ENCODE measurements around the gene SLC5A10.
A peak's percentile ranks its signal among the peaks of the same experiment; 100 is the strongest.

The SLC5A10 gene

DNA sequence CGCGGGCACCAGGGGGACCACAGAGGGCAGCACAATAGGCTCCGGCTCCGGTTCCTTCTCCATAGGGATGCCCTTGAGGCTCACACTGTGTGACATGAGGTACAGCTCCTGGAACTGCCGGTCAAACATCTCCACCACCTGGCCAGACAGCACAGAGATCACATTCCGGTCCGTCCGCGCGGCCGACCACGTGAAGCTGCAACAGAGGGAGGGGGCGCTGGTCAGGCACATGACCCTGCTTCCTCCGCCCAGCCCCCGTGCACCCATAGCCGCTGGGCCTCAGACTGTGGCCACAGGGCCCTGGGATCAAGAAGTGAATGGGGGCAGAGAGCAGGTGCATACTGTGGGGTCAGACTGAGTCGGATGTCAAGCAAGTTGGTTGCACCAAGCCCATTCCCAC is 26.7 kb downstream of the SLC5A10 start:
- Histone ChIP-seq H3K9ac (ENCODE audit: low read depth, low read length) (no peak overlapping the region), H3K27me3 (ENCODE audit: control insufficient read depth, insufficient read depth, low read length) (no peaks in the 10 kb centered on the region), H3K4me3 (ENCODE audit: low read length) (no peak overlapping the region), H3K9me3 (replicated peaks; ENCODE audit: low read length) (no peaks in the 10 kb centered on the region), H3K4me1 (ENCODE audit: control insufficient read depth, insufficient read depth, low read length) (peaks cover 34% of the 10 kb centered on the region), H3K4me2 (ENCODE audit: low read length) (no peak overlapping the region), H3K36me3 (ENCODE audit: insufficient read depth, low read length) (peaks cover 25% of the 10 kb centered on the region)

DNA sequence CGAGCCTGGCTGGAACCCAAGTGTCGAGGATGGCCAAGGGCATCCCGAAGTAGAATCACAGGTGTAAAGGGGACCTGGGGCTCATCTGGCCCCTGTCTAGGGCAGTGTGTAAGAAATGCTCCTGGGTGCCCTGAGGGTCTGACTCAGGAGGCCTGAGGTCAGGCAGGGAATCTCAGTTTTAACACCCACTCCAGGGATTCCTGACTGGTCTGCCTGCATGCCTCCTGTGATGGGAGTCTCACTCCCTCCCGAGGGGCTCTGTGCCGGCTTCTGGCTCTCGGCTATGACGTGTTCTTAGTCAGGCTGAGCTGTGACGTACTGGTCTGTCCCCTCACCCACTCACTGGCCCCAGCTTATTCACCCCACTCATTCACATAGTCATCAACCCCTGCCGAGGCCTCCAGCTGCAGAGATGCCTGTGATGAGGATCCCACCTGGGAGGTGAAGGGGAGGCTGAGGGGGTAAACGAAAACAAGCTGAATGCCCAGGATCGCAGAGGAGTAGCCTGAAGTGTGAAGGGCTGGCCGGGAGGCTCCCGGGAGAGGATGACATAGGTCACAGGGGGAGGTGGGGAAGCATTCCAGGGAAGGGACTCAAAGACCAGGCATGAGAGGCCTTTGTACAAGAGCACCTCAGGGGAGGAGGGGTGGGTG is 28.8 kb downstream of the SLC5A10 start:
- Histone ChIP-seq H3K4me2 (ENCODE audit: low read length) (no peak overlapping the region), H3K4me1 (ENCODE audit: control insufficient read depth, insufficient read depth, low read length) (peaks cover 28% of the 10 kb centered on the region), H3K4me3 (ENCODE audit: low read length) (no peak overlapping the region), H3K27me3 (ENCODE audit: control insufficient read depth, insufficient read depth, low read length) (no peaks in the 10 kb centered on the region), H3K9ac (ENCODE audit: low read depth, low read length) (peak overlapping the region; percentile 71), H3K36me3 (ENCODE audit: insufficient read depth, low read length) (peaks cover 33% of the 10 kb centered on the region), H3K9me3 (replicated peaks; ENCODE audit: low read length) (no peaks in the 10 kb centered on the region)

DNA sequence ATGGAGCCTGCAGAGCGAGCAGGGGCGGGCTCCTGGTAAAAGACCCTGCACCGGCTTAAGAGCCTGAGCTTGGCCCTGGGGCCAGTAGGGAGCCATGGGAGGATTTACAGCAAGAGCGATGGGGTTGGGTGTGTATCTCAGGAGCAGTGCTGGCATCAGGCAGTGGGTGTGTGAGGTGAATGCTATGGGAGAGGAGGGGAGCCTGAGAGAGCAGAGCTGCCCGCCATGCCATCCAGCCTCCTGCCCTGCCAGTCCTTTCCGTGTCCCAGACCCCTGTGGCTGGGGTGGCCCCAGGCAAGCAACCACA is 29.3 kb downstream of the SLC5A10 start:
- peaks cover 28% of the 10 kb centered on the region for H3K4me1 ChIP-seq (ENCODE audit: control insufficient read depth, insufficient read depth, low read length)
- H3K36me3 ChIP-seq (ENCODE audit: insufficient read depth, low read length) = peaks cover 36% of the 10 kb centered on the region
- H3K9ac ChIP-seq (ENCODE audit: low read depth, low read length) = peak overlapping the region; percentile 71
- H3K9me3 ChIP-seq (replicated peaks; ENCODE audit: low read length) = no peaks in the 10 kb centered on the region
- no peak overlapping the region for H3K4me3 ChIP-seq (ENCODE audit: low read length)
- H3K27me3 ChIP-seq (ENCODE audit: control insufficient read depth, insufficient read depth, low read length) = no peaks in the 10 kb centered on the region
- no peak overlapping the region for H3K4me2 ChIP-seq (ENCODE audit: low read length)

DNA sequence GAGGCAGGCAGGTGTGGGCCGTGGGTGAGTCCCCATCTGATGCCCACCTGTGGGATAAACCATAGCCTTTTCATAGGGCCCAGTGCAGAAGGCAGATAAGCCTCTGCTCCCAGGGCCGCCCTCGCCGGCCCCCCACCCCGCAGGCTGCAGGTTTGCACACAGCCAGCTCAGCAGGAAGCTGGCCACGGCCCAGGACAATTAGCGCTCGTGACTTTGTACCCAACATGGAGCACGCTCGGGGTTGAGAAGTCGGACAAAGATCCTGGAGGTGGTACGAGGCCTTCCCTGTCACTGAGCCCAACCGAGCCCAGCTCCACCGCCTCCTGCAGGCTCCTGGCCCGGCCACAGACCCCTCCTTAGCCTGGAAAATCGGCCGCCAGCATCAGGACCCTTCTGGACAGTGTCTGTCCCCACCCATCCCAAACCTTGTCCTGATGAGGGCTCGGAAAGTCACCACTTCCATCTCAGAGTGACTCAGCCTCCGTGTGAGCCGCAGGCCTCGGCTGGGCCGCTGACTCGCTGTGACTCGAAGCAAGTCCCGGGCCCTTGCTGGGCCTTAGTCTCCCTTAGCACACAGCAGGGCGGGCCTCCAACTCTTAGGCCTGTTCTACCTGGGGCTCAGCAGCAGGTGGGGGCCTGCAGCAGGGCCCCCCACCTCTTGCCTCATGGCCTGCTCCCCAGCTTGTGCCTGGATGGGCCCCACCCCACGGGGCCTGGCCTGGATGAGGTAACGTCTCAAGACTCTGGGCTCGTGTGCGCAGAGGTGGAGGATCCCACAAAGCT is 29.9 kb downstream of the SLC5A10 start:
- Histone ChIP-seq H3K36me3 (ENCODE audit: insufficient read depth, low read length) (peaks cover 36% of the 10 kb centered on the region), H3K27me3 (ENCODE audit: control insufficient read depth, insufficient read depth, low read length) (no peaks in the 10 kb centered on the region), H3K9ac (ENCODE audit: low read depth, low read length) (peak overlapping the region; percentile 71), H3K9me3 (replicated peaks; ENCODE audit: low read length) (no peaks in the 10 kb centered on the region), H3K4me3 (ENCODE audit: low read length) (no peak overlapping the region), H3K4me1 (ENCODE audit: control insufficient read depth, insufficient read depth, low read length) (peaks cover 28% of the 10 kb centered on the region), H3K4me2 (ENCODE audit: low read length) (peak overlapping the region; percentile 28)

DNA sequence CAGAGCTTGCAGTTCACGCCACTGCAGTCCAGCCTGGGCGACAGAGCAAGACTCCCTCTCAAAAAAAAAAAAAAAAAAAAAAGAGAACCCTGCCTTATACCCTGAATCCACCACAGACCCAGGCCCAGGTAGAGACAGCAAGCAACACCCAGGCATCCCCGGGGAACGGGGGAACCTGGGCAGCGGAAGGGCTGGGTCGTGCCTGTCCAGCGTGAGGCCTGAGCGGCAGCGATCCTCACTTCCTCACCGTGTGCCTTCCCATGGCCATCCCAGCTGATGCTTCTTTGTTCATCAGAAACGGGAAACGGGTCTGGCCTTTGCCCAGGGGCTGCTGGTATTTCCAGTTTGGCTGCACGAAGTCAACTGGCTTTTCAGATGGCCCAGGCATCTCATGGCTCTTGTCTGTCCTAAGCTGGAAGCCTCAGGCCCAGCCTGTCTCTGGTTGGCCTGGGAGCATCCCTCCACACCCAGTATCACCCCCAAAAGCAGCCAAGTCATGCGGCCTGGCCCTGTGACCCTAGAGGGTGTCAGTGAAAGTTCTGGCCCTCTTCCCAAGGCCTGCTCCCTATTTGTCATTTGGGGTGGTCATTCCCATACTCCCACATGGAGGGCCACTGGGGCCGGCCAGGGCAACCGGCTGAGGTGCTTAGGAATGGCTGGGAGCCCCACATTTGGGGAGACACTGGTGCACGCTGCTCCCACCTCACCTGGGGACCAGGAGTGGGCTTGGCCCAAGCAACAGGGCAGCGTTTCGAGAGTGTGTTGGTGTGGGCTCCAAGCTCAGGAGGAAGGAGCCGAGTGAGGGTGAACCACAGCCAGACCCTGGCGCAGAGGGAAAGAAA is 32.5 kb downstream of the SLC5A10 start:
- Histone ChIP-seq H3K9ac (ENCODE audit: low read depth, low read length) (no peak overlapping the region), H3K36me3 (ENCODE audit: insufficient read depth, low read length) (peaks cover 28% of the 10 kb centered on the region)

DNA sequence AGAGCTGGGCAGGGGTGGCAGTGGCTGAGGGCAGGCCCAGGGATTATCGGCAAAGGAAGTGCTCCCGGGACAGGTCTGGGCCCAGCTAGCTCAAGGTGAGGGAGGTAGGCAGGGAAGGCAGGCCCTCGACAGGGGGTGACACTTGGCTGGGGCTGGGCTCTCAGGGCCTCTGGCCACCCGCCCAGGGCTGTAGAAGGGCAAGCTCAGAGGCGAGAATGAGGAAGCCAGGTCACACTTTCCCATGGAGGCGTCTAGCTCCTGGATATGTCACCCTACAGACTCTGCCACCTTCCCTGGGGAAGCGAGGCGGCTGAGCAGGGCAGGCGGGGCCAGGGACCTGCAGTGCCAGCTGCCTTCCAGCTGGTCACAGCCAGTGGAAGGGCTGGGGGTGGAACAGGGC is 33.5 kb downstream of the SLC5A10 start:
- H3K9ac ChIP-seq (ENCODE audit: low read depth, low read length) = no peak overlapping the region

More for the DNA sequence above, 32.5 kb downstream of the SLC5A10 start:
- Histone ChIP-seq H3K4me2 (ENCODE audit: low read length) (no peak overlapping the region), H3K4me1 (ENCODE audit: control insufficient read depth, insufficient read depth, low read length) (peaks cover 28% of the 10 kb centered on the region), H3K4me3 (ENCODE audit: low read length) (no peak overlapping the region), H3K9me3 (replicated peaks; ENCODE audit: low read length) (no peaks in the 10 kb centered on the region), H3K27me3 (ENCODE audit: control insufficient read depth, insufficient read depth, low read length) (no peaks in the 10 kb centered on the region)

DNA sequence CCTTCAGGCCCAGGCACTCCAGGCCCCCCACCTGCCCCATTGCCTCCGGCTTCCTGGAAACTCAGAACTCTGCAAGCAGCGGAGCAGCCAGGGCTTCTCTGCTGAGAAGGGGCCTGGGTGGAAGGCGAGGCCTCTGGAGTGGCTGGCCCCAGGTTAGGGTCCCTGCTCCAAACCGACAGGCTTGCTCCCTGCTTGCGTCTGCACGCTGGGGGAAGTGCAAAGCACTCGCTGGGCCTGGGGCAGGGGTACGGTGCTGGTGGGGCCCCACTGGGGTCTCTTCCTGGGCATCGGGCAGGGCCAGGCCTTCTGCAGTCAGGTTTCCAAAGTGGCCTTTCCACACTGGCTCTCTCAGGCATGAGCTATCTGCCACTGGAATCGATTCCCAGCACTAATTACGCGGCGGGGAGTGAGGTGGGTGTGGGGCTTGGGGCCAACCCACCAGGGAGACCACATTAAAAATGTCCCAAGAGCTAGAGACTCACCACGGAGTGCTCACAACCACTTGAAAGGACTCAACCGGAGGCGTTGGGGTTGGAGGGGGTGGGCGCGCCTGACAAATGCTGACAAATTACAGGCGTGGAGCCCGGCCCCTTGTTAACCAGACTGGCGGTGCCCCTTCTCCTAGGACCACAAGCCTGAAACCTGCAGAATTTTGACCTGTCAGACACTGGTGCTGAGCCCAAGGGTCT is 34.7 kb downstream of the SLC5A10 start:
- peaks cover 14% of the 10 kb centered on the region for H3K4me1 ChIP-seq (ENCODE audit: control insufficient read depth, insufficient read depth, low read length)
- no peak overlapping the region for H3K9ac ChIP-seq (ENCODE audit: low read depth, low read length)
- no peak overlapping the region for H3K4me3 ChIP-seq (ENCODE audit: low read length)
- no peak overlapping the region for H3K4me2 ChIP-seq (ENCODE audit: low read length)
- H3K36me3 ChIP-seq (ENCODE audit: insufficient read depth, low read length) = peaks cover 28% of the 10 kb centered on the region
- no peaks in the 10 kb centered on the region for H3K9me3 ChIP-seq (replicated peaks; ENCODE audit: low read length)
- no peaks in the 10 kb centered on the region for H3K27me3 ChIP-seq (ENCODE audit: control insufficient read depth, insufficient read depth, low read length)

More for the DNA sequence above, 33.5 kb downstream of the SLC5A10 start:
- H3K36me3 ChIP-seq (ENCODE audit: insufficient read depth, low read length) = peaks cover 25% of the 10 kb centered on the region
- H3K9me3 ChIP-seq (replicated peaks; ENCODE audit: low read length) = no peaks in the 10 kb centered on the region
- H3K4me3 ChIP-seq (ENCODE audit: low read length) = no peak overlapping the region
- H3K4me2 ChIP-seq (ENCODE audit: low read length) = no peak overlapping the region
- H3K4me1 ChIP-seq (ENCODE audit: control insufficient read depth, insufficient read depth, low read length) = peaks cover 26% of the 10 kb centered on the region
- H3K27me3 ChIP-seq (ENCODE audit: control insufficient read depth, insufficient read depth, low read length) = no peaks in the 10 kb centered on the region

DNA sequence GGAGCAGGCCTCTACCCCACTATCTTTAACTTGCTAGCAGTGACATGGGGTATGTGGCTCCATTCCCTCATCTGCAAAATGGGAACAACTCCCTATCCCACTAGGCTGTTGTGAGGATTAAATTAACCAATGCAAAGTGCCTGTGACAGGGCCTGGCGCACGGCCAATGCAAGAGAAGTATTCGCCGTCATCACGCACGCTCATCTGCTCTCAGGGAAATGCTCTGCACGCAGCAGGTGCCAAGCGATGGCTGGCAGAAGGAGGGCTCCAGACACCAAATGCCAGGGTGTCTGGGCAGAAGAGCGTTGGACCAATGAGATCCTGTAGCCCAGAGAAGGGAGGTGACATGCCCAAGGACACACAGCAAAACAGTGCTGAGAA is 35.3 kb downstream of the SLC5A10 start:
- Histone ChIP-seq H3K4me2 (ENCODE audit: low read length) (no peak overlapping the region), H3K4me3 (ENCODE audit: low read length) (no peak overlapping the region), H3K27me3 (ENCODE audit: control insufficient read depth, insufficient read depth, low read length) (no peaks in the 10 kb centered on the region), H3K9ac (ENCODE audit: low read depth, low read length) (no peak overlapping the region), H3K4me1 (ENCODE audit: control insufficient read depth, insufficient read depth, low read length) (peaks cover 8% of the 10 kb centered on the region), H3K9me3 (replicated peaks; ENCODE audit: low read length) (no peaks in the 10 kb centered on the region), H3K36me3 (ENCODE audit: insufficient read depth, low read length) (peaks cover 28% of the 10 kb centered on the region)

DNA sequence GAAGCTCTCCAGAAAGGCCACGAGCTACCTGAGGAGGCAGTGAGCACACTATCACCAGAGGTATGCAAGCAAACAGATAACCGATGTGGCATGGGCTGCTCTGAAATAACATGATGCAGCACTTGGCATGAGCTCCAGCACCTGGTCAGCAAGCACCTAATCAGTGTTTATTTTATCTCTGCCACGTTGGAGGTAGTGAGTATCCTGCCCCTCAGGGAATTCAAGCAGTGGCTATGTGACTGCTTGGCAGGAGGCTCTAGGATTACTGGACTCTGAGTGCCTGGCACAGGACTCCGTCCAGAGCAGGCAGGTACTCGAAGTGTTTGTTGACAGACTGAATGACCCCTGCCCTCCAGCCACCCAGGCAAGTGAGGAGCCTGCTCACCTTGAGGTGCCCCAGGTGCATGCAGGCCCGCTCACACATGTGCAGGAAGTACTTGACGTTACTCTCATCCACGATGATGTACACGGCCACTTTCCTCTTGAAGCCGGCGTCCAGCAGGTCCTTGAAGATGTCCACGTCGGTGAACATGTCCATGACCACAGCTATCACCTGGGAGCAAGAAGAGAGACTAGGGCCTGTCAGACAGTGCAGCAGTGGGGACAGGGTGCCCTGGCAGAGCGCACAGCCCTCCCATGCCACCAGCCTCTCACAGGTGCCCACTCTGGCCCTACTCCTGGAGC is 36.0 kb downstream of the SLC5A10 start:
- no peak overlapping the region for H3K9ac ChIP-seq (ENCODE audit: low read depth, low read length)
- no peak overlapping the region for H3K4me2 ChIP-seq (ENCODE audit: low read length)
- H3K36me3 ChIP-seq (ENCODE audit: insufficient read depth, low read length) = peaks cover 28% of the 10 kb centered on the region
- H3K4me3 ChIP-seq (ENCODE audit: low read length) = no peak overlapping the region
- H3K9me3 ChIP-seq (replicated peaks; ENCODE audit: low read length) = no peaks in the 10 kb centered on the region
- peaks cover under 1% of the 10 kb centered on the region for H3K4me1 ChIP-seq (ENCODE audit: control insufficient read depth, insufficient read depth, low read length)
- no peaks in the 10 kb centered on the region for H3K27me3 ChIP-seq (ENCODE audit: control insufficient read depth, insufficient read depth, low read length)

DNA sequence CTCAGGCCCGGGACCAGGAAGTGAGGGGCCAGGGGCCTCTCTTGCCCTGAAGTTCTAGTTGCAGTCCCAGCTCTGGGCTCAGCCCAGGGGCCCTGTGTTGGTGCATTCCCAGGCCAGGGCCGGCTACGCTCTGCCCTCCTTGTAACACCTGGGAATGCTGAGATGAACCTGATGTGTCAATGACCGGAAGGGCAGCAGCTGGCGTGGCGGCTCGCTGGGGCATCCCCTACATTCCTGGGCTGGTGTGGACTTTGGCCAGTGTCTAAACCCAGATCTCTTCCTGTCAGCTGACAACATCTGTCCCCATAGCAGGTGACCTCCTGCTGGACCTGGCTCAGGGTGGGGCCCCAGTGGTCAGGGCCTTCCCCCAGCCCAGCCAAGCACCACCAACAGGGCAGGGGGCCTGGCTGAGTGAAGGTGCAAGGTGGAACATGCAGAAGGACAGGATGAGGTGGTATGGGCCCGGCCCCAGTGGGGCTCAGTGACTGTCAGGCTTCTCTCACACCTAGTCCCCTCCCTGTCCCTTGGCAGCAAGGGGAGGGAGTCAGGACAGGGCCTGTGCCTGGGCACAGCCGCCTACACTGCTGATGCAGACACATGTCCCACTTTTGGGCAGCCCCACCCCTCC is 36.7 kb downstream of the SLC5A10 start:
- Histone ChIP-seq H3K4me3 (ENCODE audit: low read length) (no peak overlapping the region), H3K36me3 (ENCODE audit: insufficient read depth, low read length) (peaks cover 22% of the 10 kb centered on the region)

More for the DNA sequence above, 36.7 kb downstream of the SLC5A10 start:
- Histone ChIP-seq H3K27me3 (ENCODE audit: control insufficient read depth, insufficient read depth, low read length) (no peaks in the 10 kb centered on the region), H3K4me1 (ENCODE audit: control insufficient read depth, insufficient read depth, low read length) (no peaks in the 10 kb centered on the region), H3K9me3 (replicated peaks; ENCODE audit: low read length) (no peaks in the 10 kb centered on the region), H3K4me2 (ENCODE audit: low read length) (no peak overlapping the region), H3K9ac (ENCODE audit: low read depth, low read length) (no peak overlapping the region)

All from skeletal muscle satellite cell (primary cell).